GM19395 (cell line): ENCODE measurements around the gene TXN.
"Not testable (repeated sequence)": the region's sequence is repeated elsewhere in the genome, so short reads cannot be mapped to it uniquely, and the experiment has no call there.

Source experiments
- ATAC-seq: cut with Tn5 transposase; IDR thresholded peaks from one replicate; pipeline ENCODE4 v1.9.1; 2021; ENCODE audit warnings: mild to moderate bottlenecking, moderate library complexity; ENCODE audit not compliant: unreplicated experiment

Gene TXN

GRCh38 chr9:110257956-110258355 lies 1.6 kb upstream of the TXN start:
- ATAC-seq = no peak

DNA sequence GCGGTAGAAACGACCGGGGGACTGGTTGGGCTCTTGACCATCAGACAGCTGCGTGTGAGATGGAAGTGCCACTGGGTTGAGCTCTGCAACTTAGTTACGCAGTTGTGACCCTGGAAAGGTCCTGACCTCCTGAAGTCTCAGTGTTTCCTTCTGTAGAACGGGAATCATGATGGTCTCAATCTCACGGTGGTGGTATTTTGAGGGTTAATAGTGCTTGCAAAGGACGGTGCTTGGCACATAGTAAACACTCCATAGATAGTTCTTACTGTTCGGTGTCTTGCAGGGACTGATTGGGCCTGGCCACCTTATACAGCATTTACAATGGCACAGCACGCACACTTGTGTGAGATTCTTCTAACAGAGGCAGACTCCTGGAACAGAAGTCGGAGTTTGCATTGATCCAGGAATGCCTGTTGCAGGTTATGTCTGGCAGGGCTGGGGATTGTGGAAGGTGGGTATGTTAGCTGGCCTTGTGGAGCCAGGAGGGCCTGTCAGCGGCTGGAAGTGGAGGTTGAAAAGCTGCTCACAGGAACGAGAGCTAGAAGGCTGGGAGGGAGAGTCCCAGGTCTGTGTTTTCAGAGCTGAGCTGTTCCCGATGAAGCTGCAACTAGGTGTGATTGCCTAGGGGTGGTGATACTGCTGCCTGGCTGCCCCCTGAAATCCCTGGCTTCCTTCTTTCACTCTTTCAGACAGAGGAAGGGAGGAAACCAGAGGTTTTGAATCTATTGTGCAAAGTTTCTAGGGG lies 962 bp upstream of the TXN start:
- peak; percentile 3 for ATAC-seq

DNA sequence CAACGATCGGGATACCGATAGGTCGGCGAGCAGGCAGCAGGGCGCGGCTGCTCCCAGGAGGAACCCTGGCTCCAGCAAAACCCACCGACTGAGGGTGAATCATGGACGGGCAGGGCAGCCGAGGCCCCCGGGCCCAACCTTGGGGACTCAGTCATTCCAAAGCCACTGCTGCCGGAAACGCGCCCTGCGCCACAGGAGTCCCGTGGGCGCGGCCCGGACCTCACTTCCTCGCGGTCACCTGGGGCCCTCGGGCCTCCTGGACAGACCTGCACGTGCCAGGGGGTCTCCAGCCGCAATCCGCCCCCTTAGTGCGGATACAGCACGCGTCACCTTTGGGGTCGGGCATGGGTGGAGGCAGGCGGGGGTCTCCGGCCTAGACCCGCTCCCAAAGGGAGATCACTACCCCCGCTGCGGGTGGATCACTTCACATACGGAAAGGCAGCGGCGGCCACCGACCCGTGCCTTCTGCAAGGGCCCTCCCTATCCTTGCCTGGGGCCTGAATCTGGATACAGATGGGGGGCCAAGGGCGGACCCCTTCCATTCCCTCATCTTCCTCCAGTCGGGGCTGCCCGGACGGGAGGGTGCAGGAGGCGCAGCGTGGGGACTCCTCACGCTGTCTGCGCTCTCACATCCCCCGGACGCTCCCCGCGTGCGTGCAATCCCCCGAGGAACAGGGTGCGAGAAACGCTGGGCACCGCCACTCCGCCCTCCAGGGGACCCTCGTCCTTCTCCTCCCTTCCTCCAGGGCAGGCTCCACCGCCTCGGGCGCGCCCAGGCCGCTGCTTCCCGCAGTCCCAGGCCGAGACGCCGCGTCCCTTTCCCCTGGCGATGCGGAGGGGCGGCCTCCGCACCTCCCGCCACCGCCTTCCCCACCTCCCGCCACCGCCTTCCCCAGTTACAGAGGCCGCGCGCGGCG lies 586 bp downstream of the TXN start:
- ATAC-seq = peak; percentile 28

DNA sequence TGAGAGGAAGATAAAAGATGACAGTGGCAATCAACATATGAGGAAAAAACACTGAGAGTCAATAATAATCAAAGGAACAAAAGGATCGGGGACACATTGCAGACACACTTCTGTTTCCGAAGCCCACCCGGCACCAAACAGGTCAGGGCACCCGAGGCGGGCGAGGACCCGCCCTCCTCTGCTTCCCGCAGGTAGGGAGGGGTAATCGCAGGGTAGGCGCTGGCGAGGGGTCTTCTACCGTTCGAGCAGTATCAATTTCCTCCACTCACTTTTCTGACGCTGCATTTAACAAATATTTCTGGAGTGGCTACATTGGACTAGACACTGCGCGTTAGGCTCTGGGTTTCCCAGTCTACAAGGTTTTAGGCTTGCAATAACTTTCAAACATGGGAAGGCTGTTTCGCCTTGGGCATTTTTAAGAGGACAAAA lies 1.3 kb downstream of the TXN start:
- no peak for ATAC-seq

DNA sequence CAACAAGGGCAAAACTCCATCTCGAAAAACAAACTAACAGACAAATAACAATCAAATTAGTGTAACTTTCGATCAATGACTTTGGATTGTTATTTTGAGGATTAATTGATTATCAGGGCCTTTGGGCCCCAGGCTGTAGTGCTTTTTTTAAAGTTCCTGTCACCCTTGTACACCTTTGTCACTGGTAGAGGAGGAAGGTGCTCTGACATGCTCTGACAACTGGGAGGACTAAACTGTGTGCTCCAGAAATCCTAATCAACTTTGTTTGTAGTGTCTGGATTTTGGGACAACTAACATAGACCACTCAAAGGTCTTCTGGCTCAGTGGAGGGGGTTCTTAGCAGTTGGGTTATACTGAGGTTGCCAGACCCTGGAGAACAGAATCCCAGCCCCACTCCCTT lies 1.8 kb downstream of the TXN start:
- ATAC-seq = no peak

DNA sequence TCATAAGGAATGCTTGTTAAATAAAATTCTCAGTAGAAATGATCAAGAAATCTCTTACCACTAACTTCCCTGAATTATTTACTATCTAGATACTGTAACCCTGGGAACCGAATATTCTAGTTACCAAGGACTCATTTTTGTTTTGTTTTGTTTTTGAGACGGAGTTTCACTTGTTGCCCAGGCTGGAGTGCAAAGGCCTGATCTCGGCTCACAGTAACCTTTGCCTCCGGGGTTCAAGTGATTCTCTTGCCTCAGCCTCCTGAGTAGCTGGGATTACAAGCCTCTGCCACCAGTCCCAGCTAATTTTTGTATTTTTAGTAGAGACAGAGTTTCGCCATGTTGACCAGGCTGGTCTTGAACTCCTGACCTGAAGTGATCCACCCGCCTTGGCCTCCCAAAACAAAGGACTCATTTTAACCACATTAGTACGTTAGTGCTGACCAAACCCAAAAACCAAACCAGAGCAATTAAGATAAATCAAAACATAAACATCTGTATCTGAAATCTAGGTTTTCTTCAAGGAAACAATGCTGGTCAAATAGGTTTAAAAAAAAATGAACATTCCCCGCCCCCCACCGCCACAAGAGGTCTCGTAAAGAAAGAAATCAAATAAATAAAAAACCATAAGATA lies 3.7 kb downstream of the TXN start:
- ATAC-seq = no peak

- not testable (repeated sequence) for ATAC-seq
Measured at GRCh38 chr9:110251770-110252169, 4.5 kb downstream of the TXN start.

DNA sequence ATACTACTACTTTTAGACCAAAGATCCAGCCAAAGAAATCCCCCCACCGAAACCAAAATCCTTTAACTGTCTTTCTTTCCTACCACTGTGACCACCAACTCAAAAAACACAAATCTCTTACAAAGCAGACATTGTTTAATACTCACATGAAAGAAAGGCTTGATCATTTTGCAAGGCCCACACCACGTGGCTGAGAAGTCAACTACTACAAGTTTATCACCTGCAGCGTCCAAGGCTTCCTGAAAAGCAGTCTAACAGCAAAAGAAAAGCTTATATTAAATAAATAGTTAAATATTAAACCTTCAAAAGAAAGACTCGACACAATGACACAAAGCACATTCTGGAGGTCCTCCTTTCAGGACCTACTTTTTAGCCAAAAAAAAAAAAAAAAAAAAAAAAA lies 5.1 kb downstream of the TXN start:
- ATAC-seq = no peak

- ATAC-seq = no peak
Measured at GRCh38 chr9:110249603-110250002, 6.7 kb downstream of the TXN start.

- ATAC-seq = no peak
Measured at GRCh38 chr9:110248361-110248760, 7.9 kb downstream of the TXN start.

DNA sequence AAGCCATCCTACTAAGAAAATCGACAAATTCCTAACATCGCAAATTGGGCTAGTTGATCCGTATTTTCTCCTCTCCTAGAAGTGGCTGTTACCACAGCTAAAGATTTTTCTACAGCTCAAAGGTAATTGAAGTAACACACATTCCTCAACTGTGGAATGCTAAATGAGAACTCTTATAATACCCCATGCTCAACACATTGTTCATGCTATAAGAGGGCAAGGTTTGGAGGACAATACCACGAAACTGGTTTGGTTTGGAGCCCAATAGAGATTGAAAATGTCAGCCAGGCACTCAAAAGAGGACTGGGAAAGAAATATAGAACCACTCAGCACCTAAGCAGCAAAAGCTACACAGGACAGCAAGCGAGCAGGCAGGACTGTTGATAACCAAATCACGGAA lies 10.1 kb downstream of the TXN start:
- ATAC-seq = no peak

DNA sequence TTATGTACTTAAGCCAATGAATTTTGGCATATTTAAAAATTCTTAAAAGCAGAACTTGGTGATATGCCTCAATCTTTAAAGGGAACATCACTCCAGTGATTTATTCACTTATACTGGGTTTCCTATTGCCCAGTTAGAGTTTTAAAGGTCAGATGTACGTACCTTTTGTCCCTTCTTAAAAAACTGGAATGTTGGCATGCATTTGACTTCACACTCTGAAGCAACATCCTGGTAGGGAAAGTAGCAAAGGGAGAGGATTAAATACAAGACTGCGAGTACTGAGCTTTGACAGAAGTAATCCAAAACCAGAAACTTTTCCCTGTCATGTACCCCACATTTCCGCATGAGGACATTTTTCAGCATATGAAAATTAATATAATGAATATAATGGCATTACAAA lies 11.7 kb downstream of the TXN start:
- ATAC-seq = no peak

DNA sequence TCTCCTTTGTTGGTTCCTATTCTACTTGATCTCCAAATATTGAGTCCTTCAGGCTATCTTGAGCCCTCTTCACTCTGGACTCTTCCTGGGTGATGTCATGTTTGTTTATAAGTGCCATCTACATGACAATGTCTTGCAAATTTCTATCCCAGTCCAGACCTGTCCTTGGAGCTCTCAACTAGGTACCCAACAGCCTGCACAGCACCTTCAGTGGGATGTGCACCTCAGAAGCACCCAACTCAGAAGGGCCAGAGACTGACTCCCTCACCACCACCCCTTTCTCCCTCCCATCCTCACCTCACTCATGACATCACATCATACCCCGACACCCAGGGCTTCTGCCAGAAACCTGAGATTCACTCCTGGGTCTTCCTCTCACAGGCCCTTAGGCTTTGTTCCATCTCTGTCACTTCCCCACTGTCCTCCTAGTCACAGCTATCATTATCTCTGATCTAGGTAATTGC lies 14.4 kb downstream of the TXN start:
- no peak for ATAC-seq

- no peak for ATAC-seq
Measured at GRCh38 chr9:110241260-110241857, 14.9 kb downstream of the TXN start.

- no peak for ATAC-seq
Measured at GRCh38 chr9:110240198-110240597, 16.1 kb downstream of the TXN start.

- ATAC-seq = no peak
Measured at GRCh38 chr9:110228321-110228720, 28.0 kb downstream of the TXN start.

- no peak for ATAC-seq
Measured at GRCh38 chr9:110224583-110224982, 31.7 kb downstream of the TXN start.

- ATAC-seq = no peak
Measured at GRCh38 chr9:110220809-110221208, 35.5 kb downstream of the TXN start.

GRCh38 chr9:110217656-110218099 lies 38.6 kb downstream of the TXN start:
- no peak for ATAC-seq

DNA sequence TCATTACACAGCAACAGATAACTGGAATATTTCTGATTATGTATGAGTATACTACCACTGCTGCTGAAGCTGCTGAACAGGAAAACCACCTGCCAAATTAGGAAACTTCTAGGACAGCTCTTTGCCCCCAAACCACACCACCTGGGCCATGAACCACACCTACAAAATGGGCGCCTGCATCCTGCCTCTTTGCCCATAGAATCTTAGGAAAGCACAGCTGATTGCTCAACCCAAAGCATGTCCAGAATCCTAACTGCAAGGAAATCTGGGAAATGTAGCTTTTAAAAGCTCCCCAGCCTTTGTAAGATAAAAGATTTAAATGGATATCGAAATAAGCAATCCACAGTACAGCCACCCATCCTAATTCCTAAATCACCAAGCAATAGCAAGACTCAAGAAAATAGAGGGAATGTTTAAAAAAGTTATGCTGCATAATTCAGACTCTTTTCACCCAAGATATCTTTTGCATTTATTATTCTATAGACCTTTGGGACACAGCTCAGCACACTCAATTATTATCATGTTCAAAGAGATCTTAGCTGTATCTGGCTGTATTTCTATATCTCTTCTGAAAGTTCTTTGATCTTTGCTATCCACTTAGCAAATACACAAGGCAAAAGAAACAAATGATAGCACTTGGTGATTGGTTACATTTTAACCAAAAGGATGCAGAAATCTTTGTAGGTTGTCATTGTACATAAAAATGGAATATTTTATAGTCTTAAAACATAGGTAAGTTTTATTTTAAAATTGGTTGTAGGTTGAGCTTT lies 41.5 kb downstream of the TXN start:
- no peak for ATAC-seq
